ENCODE measurements around the gene HIRA. TPM values are rescaled to one million over a fixed set of nuclear protein-coding genes. Genes with fewer than 3 reads are reported as not detected.
A peak's percentile ranks its signal among the peaks of the same experiment; 100 is the strongest.

Gene HIRA
- total RNA-seq, 1 experiment from 2014 or later, result 51.0 TPM

- Mint-ChIP-seq H3K4me1 (peaks cover 16% of the 10 kb centered on the region), H3K4me3 (peak overlapping the region; percentile 92), H3K27me3 (ENCODE audit: low read depth) (peaks cover 8% of the 10 kb centered on the region), H3K9me3 (no peaks in the 10 kb centered on the region), H3K36me3 (peaks cover 32% of the 10 kb centered on the region), H3K27ac (no peak overlapping the region; the same call in 1 of the 2 replicates)
- DNase-seq (ENCODE audit: low spot score), result no peak
- CTCF ChIA-PET, result interaction anchor here (1.5 to 2.8 kb wide), 2 partner anchors 25 to 270 kb away, joined by 6 to 12 read pairs; partner anchors contain the start of gene SLC25A1
- POLR2A ChIA-PET, result interaction anchor here (0.6 kb wide), 1 partner anchor 185 kb away, joined by 3 read pairs; no protein-coding TSS in a partner anchor
- ATAC-seq, result no peak
- TF ChIP-seq NR2C2 (CRISPR knock-in tag; IDR thresholded peaks at IDR 0.05), result no peak
- no peak for TF ChIP-seq ATF6 (CRISPR knock-in tag; IDR thresholded peaks at IDR 0.05)
These were observed 17.3 kb upstream of the HIRA start for GRCh38 chr22:19448739-19449421.

DNA sequence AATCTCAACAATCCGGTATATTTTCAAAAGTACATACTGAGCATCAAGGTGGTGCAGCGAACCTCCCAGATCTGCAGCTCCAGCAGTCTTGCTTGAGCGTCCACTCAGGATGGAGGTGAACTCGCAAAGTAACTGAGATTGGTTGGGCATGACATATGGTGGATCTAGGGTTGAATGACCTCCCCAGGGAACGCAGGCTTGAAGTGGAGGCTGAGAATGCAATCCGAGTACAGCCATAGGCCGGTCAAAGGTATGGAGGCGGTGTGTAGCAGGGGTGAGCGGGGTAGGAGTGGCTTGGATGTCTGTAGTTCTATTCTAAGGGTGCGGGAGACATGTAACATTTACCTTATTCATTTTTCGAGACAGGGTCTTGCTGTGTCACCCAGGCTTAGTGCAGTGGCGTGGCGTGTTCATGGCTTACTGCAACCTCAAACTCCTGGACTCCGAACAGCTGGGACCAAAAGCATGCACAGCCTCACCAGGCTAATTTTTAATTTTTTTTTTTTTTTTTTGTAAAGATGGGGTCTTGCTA, 16.6 kb upstream of the HIRA start:
- DNase-seq (ENCODE audit: low spot score) (no peak), ATAC-seq (peak; percentile 34)
- peaks cover 8% of the 10 kb centered on the region for H3K27me3 Mint-ChIP-seq (ENCODE audit: low read depth)
- no peaks in the 10 kb centered on the region for H3K9me3 Mint-ChIP-seq
- ChIA-PET POLR2A (interaction anchor here (0.6 to 2.0 kb wide), 3 partner anchors 17 to 184 kb away, joined by 3 to 13 read pairs (median 4); partner anchors contain the start of genes CDC45, HIRA and MRPL40), CTCF (interaction anchor here (0.6 to 2.8 kb wide), 4 partner anchors 11 to 269 kb away, joined by 3 to 12 read pairs (median 5); partner anchors contain the start of gene SLC25A1)
- H3K36me3 Mint-ChIP-seq, result peaks cover 30% of the 10 kb centered on the region
- TF ChIP-seq, protein P1, sequence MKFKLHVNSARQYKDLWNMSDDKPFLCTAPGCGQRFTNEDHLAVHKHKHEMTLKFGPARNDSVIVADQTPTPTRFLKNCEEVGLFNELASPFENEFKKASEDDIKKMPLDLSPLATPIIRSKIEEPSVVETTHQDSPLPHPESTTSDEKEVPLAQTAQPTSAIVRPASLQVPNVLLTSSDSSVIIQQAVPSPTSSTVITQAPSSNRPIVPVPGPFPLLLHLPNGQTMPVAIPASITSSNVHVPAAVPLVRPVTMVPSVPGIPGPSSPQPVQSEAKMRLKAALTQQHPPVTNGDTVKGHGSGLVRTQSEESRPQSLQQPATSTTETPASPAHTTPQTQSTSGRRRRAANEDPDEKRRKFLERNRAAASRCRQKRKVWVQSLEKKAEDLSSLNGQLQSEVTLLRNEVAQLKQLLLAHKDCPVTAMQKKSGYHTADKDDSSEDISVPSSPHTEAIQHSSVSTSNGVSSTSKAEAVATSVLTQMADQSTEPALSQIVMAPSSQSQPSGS (CRISPR knock-in tag; IDR thresholded peaks at IDR 0.05; ENCODE audit: borderline replicate concordance, low read depth), result no peak
- TF ChIP-seq GABPB1 (CRISPR knock-in tag; IDR thresholded peaks at IDR 0.05) (no peak), NFYB (CRISPR knock-in tag; conservative IDR thresholded peaks at IDR 0.05; ENCODE audit: low read depth) (no peak), MLX (CRISPR knock-in tag; IDR thresholded peaks at IDR 0.05) (no peak), EMX1 (CRISPR knock-in tag; IDR thresholded peaks at IDR 0.05) (0 out of 2 replicates have a peak, but pooled peaks have one; percentile 23), E2F1 (CRISPR knock-in tag; IDR thresholded peaks at IDR 0.05) (no peak)
- H3K4me3 Mint-ChIP-seq, result peak overlapping the region; percentile 92
- peaks cover 16% of the 10 kb centered on the region for H3K4me1 Mint-ChIP-seq
- H3K27ac Mint-ChIP-seq, result peak overlapping the region; percentile 96

DNA sequence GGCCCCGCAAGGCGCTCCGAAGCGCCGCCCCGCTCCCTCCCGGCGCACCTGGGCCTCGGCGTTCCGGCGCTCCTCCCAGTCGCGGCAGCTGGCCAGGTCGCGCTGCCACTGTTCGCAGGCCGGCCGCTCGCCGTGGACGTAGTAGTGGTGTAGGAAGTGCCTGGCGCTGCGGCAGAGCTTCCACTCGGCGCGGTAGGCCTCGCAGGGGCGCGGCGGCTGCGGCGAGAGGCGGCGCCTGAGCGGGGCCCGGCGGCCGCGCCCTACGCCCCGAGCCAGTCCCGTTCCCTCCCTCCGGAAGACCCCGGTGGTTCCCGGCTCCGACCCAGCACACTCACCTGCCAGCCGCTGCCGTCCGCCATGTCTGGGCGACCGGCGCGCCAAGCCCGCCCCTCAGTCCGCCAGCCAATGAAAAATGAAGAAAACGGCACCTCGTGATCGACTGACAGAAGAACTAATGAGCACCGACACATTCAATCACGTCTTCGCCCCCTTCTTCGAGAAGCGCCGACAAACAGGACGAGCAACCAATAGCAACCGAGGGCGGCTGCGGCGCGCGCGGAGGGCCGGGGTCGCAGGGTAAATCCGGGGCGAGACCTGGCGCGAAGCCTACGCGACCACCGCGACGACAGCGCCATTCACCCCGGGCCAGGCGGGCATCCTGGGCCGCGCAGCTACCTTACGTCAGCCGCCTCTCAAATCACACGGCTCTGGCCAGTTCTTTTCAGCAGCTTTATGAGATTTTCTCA, 16.0 kb upstream of the HIRA start, which contains the start of gene C22orf39:
Gene C22orf39, minus strand, starts transcription at position 382 of the 746 bp plus-strand sequence. Its CDS starts 23 bp downstream, at position 359.
- ATAC-seq (peak; percentile 84), DNase-seq (ENCODE audit: low spot score) (peak; percentile 91)
- POLR2A ChIA-PET, result interaction anchor here (0.5 to 2.0 kb wide), 4 partner anchors 16 to 268 kb away, joined by 4 to 13 read pairs (median 4); partner anchors contain the start of genes CDC45, HIRA and MRPL40
- H3K4me3 Mint-ChIP-seq, result peak within 1 kb of the TSS; percentile 92
- H3K27ac Mint-ChIP-seq, result peak within 1 kb of the TSS; percentile 96
- CTCF ChIA-PET, result interaction anchor here (0.6 to 2.8 kb wide), 7 partner anchors 11 to 269 kb away, joined by 3 to 12 read pairs (median 3); partner anchors contain the start of gene SLC25A1
- no peaks in the 10 kb centered on the region for H3K9me3 Mint-ChIP-seq
- peaks cover 30% of the 10 kb centered on the region for H3K36me3 Mint-ChIP-seq
- H3K4me1 Mint-ChIP-seq, result peaks cover 16% of the 10 kb centered on the region
- peaks cover 8% of the 10 kb centered on the region for H3K27me3 Mint-ChIP-seq (ENCODE audit: low read depth)
- TF ChIP-seq CREB1 (CRISPR knock-in tag; IDR thresholded peaks at IDR 0.05), result no peak
- TF ChIP-seq FOXP4 (CRISPR knock-in tag; IDR thresholded peaks at IDR 0.05), result no peak
- peak; percentile 31; the same call in 1 of the 2 replicates for TF ChIP-seq PRDM15 (CRISPR knock-in tag; IDR thresholded peaks at IDR 0.05)
- 0 out of 2 replicates have a peak, but pooled peaks have one; percentile 18 for TF ChIP-seq NFATC4 (CRISPR knock-in tag; IDR thresholded peaks at IDR 0.05)
- no peak for TF ChIP-seq NFE2L1 (CRISPR knock-in tag; IDR thresholded peaks at IDR 0.05)
- TF ChIP-seq, protein P2, sequence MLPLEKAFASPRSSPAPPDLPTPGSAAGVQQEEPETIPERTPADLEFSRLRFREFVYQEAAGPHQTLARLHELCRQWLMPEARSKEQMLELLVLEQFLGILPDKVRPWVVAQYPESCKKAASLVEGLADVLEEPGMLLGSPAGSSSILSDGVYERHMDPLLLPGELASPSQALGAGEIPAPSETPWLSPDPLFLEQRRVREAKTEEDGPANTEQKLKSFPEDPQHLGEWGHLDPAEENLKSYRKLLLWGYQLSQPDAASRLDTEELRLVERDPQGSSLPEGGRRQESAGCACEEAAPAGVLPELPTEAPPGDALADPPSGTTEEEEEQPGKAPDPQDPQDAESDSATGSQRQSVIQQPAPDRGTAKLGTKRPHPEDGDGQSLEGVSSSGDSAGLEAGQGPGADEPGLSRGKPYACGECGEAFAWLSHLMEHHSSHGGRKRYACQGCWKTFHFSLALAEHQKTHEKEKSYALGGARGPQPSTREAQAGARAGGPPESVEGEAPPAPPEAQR (CRISPR knock-in tag; IDR thresholded peaks at IDR 0.05), result no peak
